H1 (cell line): ENCODE measurements around the gene PSMC2. TPM values are rescaled to one million over a fixed set of nuclear protein-coding genes. Genes with fewer than 3 reads are reported as not detected.

Source experiments
- RBBP5 ChIP-seq: IDR thresholded peaks from 2 replicates; pipeline ENCODE4 v1.7.1; 2012; ENCODE audit warnings: low read depth, mild to moderate bottlenecking, inconsistent platforms, low read length, moderate library complexity, borderline replicate concordance
- YY1 ChIP-seq: IDR thresholded peaks from 2 replicates; pipeline ENCODE4 v1.6.1; 2011; ENCODE audit warnings: low read depth, mild to moderate bottlenecking, low read length
- polyA plus RNA-seq, 7 experiments: library from polyadenylated mRNA; depleted of rRNA in 3 of 7; stranded (reverse) in 5 of 7; unstranded in 2 of 7; fragments of >200 nt in 5 of 7; fragments of 200-250 nt in 2 of 7; gene quantifications; 1 replicate in 5 of 7; 2 replicates in 1 of 7; 4 replicates in 1 of 7; pipeline versions ENCODE4 v1.2.1 to v1.2.3, GENCODE V29; 2011 to 2013; ENCODE audit warnings: missing spikeins in 2 of 7, mixed read lengths in 2 of 7
- total RNA-seq: library from RNA; stranded (reverse); fragmentation: NEBNext Ultra II Directional; extraction: Animal tissue kit (Norgen Biotek cat#: 25700); gene quantifications from 2 replicates; pipeline ENCODE4 v1.2.1, GENCODE V29; 2021
- TF ChIP-seq, protein P1 (sequence below): fragments of 300-600 bp; sonication (generic); IDR thresholded peaks from 2 replicates; pipeline ENCODE4 v1.7.1; 2012; ENCODE audit warnings: low read length, moderate library complexity, mild to moderate bottlenecking, inconsistent platforms; ENCODE audit not compliant: insufficient replicate concordance

The PSMC2 gene
- total and polyA plus RNA-seq, 2 of the 8 experiments (the other 6 are each of a cell fraction or from before 2014, with no cell fraction given) = 80.9 to 141 TPM

DNA sequence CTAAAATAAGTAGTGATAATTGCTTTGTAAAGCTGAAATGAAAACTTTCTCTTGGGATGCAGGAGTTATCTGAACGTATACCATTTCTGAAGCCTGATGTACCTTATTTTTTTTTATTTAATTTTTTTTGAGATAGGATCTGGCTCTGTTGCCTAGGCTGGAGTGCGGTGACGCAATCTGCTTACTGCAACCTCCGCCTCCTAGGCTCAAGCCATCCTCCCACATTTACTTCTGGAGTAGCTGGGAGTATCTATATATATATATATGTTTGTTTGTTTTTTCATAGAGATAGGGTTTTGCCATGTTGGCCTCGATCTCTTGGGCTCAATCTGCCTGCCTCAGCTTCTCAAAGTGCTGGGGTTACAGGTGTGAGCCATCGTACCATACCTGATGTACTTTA, 47.8 kb upstream of the PSMC2 start (continued):
- TF ChIP-seq, protein P1, sequence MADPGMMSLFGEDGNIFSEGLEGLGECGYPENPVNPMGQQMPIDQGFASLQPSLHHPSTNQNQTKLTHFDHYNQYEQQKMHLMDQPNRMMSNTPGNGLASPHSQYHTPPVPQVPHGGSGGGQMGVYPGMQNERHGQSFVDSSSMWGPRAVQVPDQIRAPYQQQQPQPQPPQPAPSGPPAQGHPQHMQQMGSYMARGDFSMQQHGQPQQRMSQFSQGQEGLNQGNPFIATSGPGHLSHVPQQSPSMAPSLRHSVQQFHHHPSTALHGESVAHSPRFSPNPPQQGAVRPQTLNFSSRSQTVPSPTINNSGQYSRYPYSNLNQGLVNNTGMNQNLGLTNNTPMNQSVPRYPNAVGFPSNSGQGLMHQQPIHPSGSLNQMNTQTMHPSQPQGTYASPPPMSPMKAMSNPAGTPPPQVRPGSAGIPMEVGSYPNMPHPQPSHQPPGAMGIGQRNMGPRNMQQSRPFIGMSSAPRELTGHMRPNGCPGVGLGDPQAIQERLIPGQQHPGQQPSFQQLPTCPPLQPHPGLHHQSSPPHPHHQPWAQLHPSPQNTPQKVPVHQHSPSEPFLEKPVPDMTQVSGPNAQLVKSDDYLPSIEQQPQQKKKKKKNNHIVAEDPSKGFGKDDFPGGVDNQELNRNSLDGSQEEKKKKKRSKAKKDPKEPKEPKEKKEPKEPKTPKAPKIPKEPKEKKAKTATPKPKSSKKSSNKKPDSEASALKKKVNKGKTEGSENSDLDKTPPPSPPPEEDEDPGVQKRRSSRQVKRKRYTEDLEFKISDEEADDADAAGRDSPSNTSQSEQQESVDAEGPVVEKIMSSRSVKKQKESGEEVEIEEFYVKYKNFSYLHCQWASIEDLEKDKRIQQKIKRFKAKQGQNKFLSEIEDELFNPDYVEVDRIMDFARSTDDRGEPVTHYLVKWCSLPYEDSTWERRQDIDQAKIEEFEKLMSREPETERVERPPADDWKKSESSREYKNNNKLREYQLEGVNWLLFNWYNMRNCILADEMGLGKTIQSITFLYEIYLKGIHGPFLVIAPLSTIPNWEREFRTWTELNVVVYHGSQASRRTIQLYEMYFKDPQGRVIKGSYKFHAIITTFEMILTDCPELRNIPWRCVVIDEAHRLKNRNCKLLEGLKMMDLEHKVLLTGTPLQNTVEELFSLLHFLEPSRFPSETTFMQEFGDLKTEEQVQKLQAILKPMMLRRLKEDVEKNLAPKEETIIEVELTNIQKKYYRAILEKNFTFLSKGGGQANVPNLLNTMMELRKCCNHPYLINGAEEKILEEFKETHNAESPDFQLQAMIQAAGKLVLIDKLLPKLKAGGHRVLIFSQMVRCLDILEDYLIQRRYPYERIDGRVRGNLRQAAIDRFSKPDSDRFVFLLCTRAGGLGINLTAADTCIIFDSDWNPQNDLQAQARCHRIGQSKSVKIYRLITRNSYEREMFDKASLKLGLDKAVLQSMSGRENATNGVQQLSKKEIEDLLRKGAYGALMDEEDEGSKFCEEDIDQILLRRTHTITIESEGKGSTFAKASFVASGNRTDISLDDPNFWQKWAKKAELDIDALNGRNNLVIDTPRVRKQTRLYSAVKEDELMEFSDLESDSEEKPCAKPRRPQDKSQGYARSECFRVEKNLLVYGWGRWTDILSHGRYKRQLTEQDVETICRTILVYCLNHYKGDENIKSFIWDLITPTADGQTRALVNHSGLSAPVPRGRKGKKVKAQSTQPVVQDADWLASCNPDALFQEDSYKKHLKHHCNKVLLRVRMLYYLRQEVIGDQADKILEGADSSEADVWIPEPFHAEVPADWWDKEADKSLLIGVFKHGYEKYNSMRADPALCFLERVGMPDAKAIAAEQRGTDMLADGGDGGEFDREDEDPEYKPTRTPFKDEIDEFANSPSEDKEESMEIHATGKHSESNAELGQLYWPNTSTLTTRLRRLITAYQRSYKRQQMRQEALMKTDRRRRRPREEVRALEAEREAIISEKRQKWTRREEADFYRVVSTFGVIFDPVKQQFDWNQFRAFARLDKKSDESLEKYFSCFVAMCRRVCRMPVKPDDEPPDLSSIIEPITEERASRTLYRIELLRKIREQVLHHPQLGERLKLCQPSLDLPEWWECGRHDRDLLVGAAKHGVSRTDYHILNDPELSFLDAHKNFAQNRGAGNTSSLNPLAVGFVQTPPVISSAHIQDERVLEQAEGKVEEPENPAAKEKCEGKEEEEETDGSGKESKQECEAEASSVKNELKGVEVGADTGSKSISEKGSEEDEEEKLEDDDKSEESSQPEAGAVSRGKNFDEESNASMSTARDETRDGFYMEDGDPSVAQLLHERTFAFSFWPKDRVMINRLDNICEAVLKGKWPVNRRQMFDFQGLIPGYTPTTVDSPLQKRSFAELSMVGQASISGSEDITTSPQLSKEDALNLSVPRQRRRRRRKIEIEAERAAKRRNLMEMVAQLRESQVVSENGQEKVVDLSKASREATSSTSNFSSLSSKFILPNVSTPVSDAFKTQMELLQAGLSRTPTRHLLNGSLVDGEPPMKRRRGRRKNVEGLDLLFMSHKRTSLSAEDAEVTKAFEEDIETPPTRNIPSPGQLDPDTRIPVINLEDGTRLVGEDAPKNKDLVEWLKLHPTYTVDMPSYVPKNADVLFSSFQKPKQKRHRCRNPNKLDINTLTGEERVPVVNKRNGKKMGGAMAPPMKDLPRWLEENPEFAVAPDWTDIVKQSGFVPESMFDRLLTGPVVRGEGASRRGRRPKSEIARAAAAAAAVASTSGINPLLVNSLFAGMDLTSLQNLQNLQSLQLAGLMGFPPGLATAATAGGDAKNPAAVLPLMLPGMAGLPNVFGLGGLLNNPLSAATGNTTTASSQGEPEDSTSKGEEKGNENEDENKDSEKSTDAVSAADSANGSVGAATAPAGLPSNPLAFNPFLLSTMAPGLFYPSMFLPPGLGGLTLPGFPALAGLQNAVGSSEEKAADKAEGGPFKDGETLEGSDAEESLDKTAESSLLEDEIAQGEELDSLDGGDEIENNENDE = no peak
- TF ChIP-seq YY1 (no peak), RBBP5 (no peak)
- TF ChIP-seq, all 59 proteins: peak for 0
